GM23248 (cell line): ENCODE results near the gene MOB2. TPM values are rescaled to one million over a fixed set of nuclear protein-coding genes. Genes with fewer than 3 reads are reported as not detected.

ENCODE experiments used
- DNase-seq: peaks from one replicate; pipeline ENCODE4 v3.0.0-alpha.2; 2015
- H2AFZ ChIP-seq: fragments of 200-600 bp; sonication (generic); 2 replicates; pipeline ENCODE4 v1.6.1; 2016; ENCODE audit warnings: antibody characterized with exemption
- H3F3A ChIP-seq: fragments of 200-600 bp; sonication (generic); 2 replicates; pipeline ENCODE4 v1.6.1; 2016; ENCODE audit warnings: mild to moderate bottlenecking, antibody characterized with exemption, mixed run types; ENCODE audit not compliant: insufficient read depth
- H3K27ac ChIP-seq: fragments of 200-600 bp; sonication (generic); 2 replicates; pipeline ENCODE4 v1.5.1; 2016; ENCODE audit warnings: mild to moderate bottlenecking
- H3K27me3 ChIP-seq: fragments of 200-600 bp; sonication (generic); replicated peaks from 2 replicates; pipeline ENCODE4 v1.6.1; 2016; ENCODE audit warnings: mild to moderate bottlenecking; ENCODE audit not compliant: insufficient read depth
- H3K36me3 ChIP-seq: fragments of 200-600 bp; sonication (generic); 2 replicates; pipeline ENCODE4 v1.6.1; 2016; ENCODE audit warnings: low read depth, mild to moderate bottlenecking
- H3K4me1 ChIP-seq: fragments of 200-600 bp; sonication (generic); 2 replicates; pipeline ENCODE4 v1.6.1; 2016; ENCODE audit warnings: mild to moderate bottlenecking; ENCODE audit not compliant: insufficient read depth
- H3K4me2 ChIP-seq: fragments of 200-600 bp; sonication (generic); one replicate; pipeline ENCODE4 v1.6.1; 2016; ENCODE audit warnings: mild to moderate bottlenecking; ENCODE audit not compliant: unreplicated experiment
- H3K4me3 ChIP-seq: fragments of 200-600 bp; sonication (generic); 2 replicates; pipeline ENCODE4 v1.5.1; 2016; ENCODE audit warnings: mild to moderate bottlenecking
- H3K79me2 ChIP-seq: fragments of 200-600 bp; sonication (generic); 2 replicates; pipeline ENCODE4 v1.6.1; 2016; ENCODE audit warnings: mild to moderate bottlenecking; ENCODE audit not compliant: insufficient read depth
- H3K9ac ChIP-seq: fragments of 200-600 bp; sonication (generic); 2 replicates; pipeline ENCODE4 v1.6.1; 2016; ENCODE audit warnings: mild to moderate bottlenecking
- H3K9me2 ChIP-seq: fragments of 200-600 bp; sonication (generic); 2 replicates; pipeline ENCODE4 v1.6.1; 2016; ENCODE audit warnings: mixed run types, mild to moderate bottlenecking, moderate library complexity; ENCODE audit not compliant: insufficient read depth
- H3K9me3 ChIP-seq: fragments of 200-600 bp; sonication (generic); one replicate; pipeline ENCODE4 v1.6.1; 2017; ENCODE audit warnings: low read depth
- H4K20me1 ChIP-seq: fragments of 200-600 bp; sonication (generic); 2 replicates; pipeline ENCODE4 v1.6.0; 2016; ENCODE audit not compliant: insufficient read depth
- EZH2 ChIP-seq: fragments of 200-600 bp; sonication (generic); IDR thresholded peaks from 2 replicates; pipeline ENCODE4 v1.6.1; 2018; ENCODE audit warnings: antibody characterized with exemption, mild to moderate bottlenecking; ENCODE audit not compliant: insufficient read depth, poor library complexity, severe bottlenecking
- EZH2phosphoT487 ChIP-seq: fragments of 200-600 bp; sonication (generic); IDR thresholded peaks from 2 replicates; pipeline ENCODE4 v1.6.1; 2018; ENCODE audit warnings: antibody characterized with exemption, moderate library complexity, mild to moderate bottlenecking, low read depth; ENCODE audit not compliant: insufficient read depth
- WGBS, 2 experiments: methylation state at CpG; one replicate each; pipeline ENCODE4 v1.1.6; 2015 to 2017; ENCODE audit warnings: low lambda C conversion rate in 2 of 2, low coverage in 1 of 2; ENCODE audit errors: missing lambda C conversion rate in 2 of 2; 5-methylcytosine and 5-hydroxymethylcytosine counted together
- in situ Hi-C: fragments of 300-500 bp; cut with MboI; formaldehyde crosslinking; loops from 2 replicates; pipeline ENCODE4 v1.15.0; 2020
- polyA plus RNA-seq: library from polyadenylated mRNA; unstranded; fragments of >200 nt; fragmentation: Nextera tagmentation; extraction: Ambion mirVana; gene quantifications from 2 replicates; pipeline ENCODE4 v1.2.1, GENCODE V29; 2016
- total RNA-seq: library from RNA; depleted of rRNA; stranded (reverse); fragments of >200 nt; shearing (Covaris generic); gene quantifications from 2 replicates; pipeline ENCODE4 v1.2.3, GENCODE V29; 2014

MOB2 gene
- total and polyA plus RNA-seq, 2 experiments from 2014 or later: 28.8 to 29.3 TPM

GRCh38 chr11:1516273-1517067, 29.9 kb upstream of the MOB2 start:
- Histone ChIP-seq H3K4me1 (no peaks in the 10 kb centered on the region), H3K79me2 (peaks cover 83% of the 10 kb centered on the region), H3K9me2 (no peaks in the 10 kb centered on the region), H3K9me3 (no peaks in the 10 kb centered on the region), H3K36me3 (no peaks in the 10 kb centered on the region), H3F3A (no peaks in the 10 kb centered on the region), H3K27ac (no peak overlapping the region), H3K4me2 (no peak overlapping the region), H3K4me3 (no peak overlapping the region), H2AFZ (no peak overlapping the region), H3K9ac (no peak overlapping the region), H3K27me3 (no peaks in the 10 kb centered on the region), H4K20me1 (peaks cover 24% of the 10 kb centered on the region)
- peak; percentile 40 for DNase-seq
- 85 to 86% methylated on average over 17 to 19 of the region's 19 CpGs for WGBS, 2 experiments
- in situ Hi-C loops: no loop called here
- TF ChIP-seq EZH2phosphoT487: no peak
- TF ChIP-seq EZH2: no peak

- Histone ChIP-seq H3K9ac (no peak overlapping the region), H2AFZ (no peak overlapping the region), H3K4me1 (no peaks in the 10 kb centered on the region), H4K20me1 (peaks cover 20% of the 10 kb centered on the region), H3K4me2 (peak overlapping the region; percentile 42), H3K9me3 (no peaks in the 10 kb centered on the region), H3K27me3 (no peaks in the 10 kb centered on the region), H3K36me3 (no peaks in the 10 kb centered on the region), H3K9me2 (no peaks in the 10 kb centered on the region), H3K27ac (no peak overlapping the region), H3K4me3 (no peak overlapping the region), H3K79me2 (peaks cover 78% of the 10 kb centered on the region), H3F3A (no peaks in the 10 kb centered on the region)
- DNase-seq: peak; percentile 85
- 25 to 32% methylated on average over 27 to 36 of the region's 36 CpGs for WGBS, 2 experiments
- in situ Hi-C loops: no loop called here
- TF ChIP-seq EZH2 (no peak), EZH2phosphoT487 (no peak)
These were observed 28.8 kb upstream of the MOB2 start for GRCh38 chr11:1515082-1516060.

- Histone ChIP-seq H3K27ac (no peak overlapping the region), H2AFZ (no peak overlapping the region), H3K9me2 (no peaks in the 10 kb centered on the region), H3K27me3 (no peaks in the 10 kb centered on the region), H4K20me1 (peaks cover 16% of the 10 kb centered on the region), H3K36me3 (no peaks in the 10 kb centered on the region), H3K9ac (no peak overlapping the region), H3K4me2 (no peak overlapping the region), H3K79me2 (peaks cover 72% of the 10 kb centered on the region), H3K9me3 (no peaks in the 10 kb centered on the region), H3K4me3 (no peak overlapping the region), H3K4me1 (no peaks in the 10 kb centered on the region), H3F3A (no peaks in the 10 kb centered on the region)
- no peak for DNase-seq
- in situ Hi-C loops: no loop called here
- TF ChIP-seq EZH2 (no peak), EZH2phosphoT487 (no peak)
- WGBS, 2 experiments: 45 to 48% methylated on average over 29 to 31 of the region's 31 CpGs
These were observed 27.9 kb upstream of the MOB2 start for GRCh38 chr11:1514336-1515061.
